ENCODE measurements around the gene MAN2B2.

MAN2B2 gene

DNA sequence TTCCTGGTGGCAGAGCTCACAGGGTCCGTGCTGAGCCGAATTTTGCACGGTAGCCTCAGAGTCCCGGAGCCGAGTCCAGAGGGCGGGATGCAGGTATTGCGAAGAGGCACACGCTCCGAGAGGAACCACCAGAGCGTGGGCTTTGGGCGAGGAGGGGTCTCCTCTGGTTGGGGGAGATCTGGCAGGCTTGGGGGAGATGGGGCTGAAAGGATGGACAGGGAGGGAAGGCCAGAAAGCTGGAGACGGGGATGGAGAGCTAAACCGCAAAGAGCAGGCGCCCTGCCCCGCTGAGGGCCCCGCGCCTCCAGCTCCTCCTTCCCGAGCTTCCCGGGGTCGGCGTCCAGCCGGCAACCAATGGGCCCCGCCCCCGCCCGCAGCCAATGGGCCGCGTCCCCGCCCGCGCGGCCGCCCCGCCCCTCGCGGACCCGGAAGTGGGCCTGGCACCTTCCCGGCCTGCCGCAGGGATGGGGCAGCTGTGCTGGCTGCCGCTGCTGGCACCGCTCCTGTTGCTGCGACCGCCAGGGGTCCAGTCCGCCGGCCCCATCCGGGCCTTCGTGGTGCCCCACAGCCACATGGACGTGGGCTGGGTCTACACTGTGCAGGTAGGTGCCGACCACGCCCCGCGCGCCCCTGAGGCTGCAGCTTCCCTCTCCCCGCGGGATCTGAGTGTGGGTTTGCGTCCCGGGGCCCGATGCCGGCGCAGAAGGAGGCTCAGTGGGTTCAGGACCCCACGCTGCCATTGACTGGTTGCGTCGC is at the start of gene MAN2B2:
TSS of gene MAN2B2 (plus strand) at position 443 of the 756 bp plus-strand sequence. CDS start at position 465, 22 bp downstream.
- peak; percentile 76 to 85 for DNase-seq (ENCODE audit: low read depth in 2 of 2)

DNA sequence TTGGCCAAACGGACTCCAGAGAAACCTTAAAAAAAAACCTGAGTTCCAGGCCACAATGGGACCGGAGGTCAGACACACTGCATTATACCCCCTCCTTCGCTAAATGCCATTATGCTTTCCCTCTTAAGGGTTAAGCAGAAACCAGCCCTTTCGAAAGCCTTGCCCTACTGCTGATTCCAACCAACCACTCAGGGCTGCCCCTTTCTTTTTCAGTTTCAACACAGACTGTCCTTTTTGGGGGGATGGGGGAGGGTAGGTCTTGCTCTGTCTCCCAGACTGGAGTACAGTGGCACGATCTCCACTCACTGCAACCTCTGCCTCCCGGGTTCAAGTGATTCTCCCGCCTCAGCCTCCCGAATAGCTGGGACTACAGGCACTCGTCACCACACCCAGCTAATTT is 49.5 kb upstream of the MAN2B2 start:
- DNase-seq (ENCODE audit: low read depth in 2 of 2) = no peak

- DNase-seq (ENCODE audit: low read depth in 2 of 2) = no peak
These were observed 48.8 kb upstream of the MAN2B2 start for GRCh38 chr4:6526156-6526555.

- DNase-seq (ENCODE audit: low read depth in 2 of 2) = no peak
These were observed 48.3 kb upstream of the MAN2B2 start for GRCh38 chr4:6526671-6527091.

- no peak for DNase-seq (ENCODE audit: low read depth in 2 of 2)
These were observed 47.7 kb upstream of the MAN2B2 start for GRCh38 chr4:6527259-6527658.

- DNase-seq (ENCODE audit: low read depth in 2 of 2) = no peak
These were observed 47.0 kb upstream of the MAN2B2 start for GRCh38 chr4:6527683-6528595.

DNA sequence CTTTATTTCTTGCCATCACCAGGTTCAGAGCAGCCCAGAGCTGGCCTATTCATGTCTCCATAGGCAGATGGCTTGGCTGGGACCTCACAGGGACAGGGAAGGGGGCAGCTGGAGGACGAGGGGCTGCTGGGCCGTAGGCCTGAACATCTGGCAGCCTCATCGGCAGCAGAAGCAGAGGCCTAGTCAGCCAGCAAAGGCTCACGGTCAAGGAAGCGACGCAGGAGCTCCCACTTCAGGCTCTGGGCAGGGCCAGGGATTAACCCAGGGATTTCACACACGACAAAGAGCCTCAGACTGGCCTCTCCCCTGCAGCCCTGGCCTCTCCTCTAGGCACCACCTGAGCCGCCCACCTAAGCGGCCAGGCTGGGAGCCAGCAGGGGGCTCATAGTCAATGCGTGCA is 46.0 kb upstream of the MAN2B2 start:
- DNase-seq (ENCODE audit: low read depth in 2 of 2) = no peak

GRCh38 chr4:6530301-6530700 is 44.7 kb upstream of the MAN2B2 start:
- no peak for DNase-seq (ENCODE audit: low read depth in 2 of 2)

GRCh38 chr4:6530964-6531363 is 44.0 kb upstream of the MAN2B2 start:
- no peak for DNase-seq (ENCODE audit: low read depth in 2 of 2)

GRCh38 chr4:6532102-6532501 is 42.9 kb upstream of the MAN2B2 start:
- DNase-seq (ENCODE audit: low read depth in 2 of 2) = no peak

DNA sequence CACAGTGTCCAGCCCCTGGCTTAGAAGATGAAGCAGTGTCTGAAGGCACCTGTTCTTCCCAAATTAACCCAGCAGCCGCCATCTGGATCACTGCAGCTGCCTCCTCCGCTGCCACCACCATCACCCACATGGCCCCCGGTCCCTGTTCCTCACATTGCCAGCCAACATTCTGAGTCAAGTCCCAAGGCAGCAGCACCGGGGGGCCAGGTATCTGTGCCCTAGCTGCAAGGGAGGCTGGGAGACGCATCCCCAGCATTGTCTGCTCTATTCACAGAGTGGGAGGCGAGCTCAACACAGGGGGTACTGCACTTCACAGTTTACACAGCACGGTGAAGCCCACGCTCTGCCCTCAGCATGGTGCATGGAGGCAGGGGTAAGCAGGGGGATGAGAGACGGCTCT is 42.3 kb upstream of the MAN2B2 start:
- no peak for DNase-seq (ENCODE audit: low read depth in 2 of 2)

GRCh38 chr4:6534050-6534449 is 40.9 kb upstream of the MAN2B2 start:
- no peak for DNase-seq (ENCODE audit: low read depth in 2 of 2)

- no peak for DNase-seq (ENCODE audit: low read depth in 2 of 2)
These were observed 40.2 kb upstream of the MAN2B2 start for GRCh38 chr4:6534618-6535328.

GRCh38 chr4:6535329-6535692 is 39.7 kb upstream of the MAN2B2 start:
- no peak for DNase-seq (ENCODE audit: low read depth in 2 of 2)

DNA sequence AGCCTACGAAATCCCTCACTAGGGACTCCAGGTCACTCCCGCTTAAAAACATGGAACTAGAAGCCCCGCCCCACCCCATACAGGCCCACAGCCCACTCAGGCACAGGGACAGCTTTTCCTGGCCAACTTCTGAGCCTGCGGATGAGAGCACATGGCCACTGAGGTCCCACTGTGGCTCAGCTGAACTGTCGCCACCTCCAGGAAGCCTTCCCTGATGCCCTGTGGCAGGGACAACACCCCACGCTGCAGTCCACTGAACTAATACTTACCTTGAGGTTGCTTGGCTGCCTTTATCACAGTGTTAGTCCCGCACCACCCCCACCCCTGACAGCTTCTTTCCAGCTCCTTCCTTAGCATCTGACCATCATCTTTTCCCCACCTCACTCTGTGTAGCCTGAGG is 39.3 kb upstream of the MAN2B2 start:
- DNase-seq (ENCODE audit: low read depth in 2 of 2) = no peak

DNA sequence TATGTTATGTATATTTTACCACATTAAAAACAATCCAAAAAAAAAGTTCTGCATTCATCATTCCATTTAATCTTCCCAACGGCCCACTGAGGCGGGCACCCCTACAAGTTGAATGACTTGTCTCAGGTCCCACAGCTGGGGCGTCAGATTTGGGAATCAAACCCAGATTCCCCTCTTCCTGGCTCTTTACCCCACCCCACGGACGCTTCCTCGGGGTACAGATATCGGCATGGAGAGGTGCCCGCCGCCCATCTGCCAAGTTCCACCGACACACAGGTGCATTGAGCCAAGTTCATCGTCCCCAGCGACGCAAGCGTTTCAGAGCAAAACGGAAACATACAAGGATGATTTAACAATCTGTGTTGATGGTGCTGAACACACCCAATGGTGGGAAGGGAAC is 36.9 kb upstream of the MAN2B2 start:
- DNase-seq (ENCODE audit: low read depth in 2 of 2) = no peak

- DNase-seq (ENCODE audit: low read depth in 2 of 2) = no peak
These were observed 36.4 kb upstream of the MAN2B2 start for GRCh38 chr4:6538575-6538974.

DNA sequence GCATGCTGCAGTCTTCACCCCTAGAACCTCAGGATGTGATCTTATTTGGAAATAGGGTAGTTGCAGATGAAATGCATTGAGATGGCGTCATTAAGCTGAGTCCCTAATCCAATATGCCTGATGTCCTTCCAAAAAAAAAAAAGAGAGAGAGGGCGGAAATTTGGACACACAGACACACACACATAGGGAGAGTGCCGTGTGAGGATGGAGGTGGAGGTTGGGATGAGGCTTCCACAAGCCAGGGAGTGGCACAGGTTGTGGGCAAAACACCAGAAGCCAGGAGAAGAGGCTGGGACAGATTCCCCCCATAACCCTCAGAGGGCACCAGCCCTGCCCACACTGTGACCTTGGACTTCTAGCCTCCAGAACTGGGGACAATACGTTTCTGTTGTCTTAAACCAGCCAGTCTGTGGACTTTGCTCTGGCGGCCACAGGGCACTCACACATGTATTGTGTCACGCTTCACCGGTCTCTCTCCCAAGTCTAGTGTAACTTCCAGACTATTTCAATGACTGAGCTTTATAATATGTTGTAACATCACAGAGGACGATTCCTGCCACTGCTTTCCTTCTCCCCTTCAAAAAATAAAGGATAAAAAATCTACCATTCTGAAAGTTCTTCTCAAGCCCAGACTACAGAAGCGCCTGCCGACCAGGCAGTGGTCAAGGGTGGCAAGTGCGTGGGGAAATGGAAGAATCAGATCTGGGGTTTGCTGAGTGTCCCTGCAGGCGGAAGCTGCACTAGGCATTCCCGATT is 35.8 kb upstream of the MAN2B2 start:
- DNase-seq (ENCODE audit: low read depth in 2 of 2) = no peak

- no peak for DNase-seq (ENCODE audit: low read depth in 2 of 2)
These were observed 34.1 kb upstream of the MAN2B2 start for GRCh38 chr4:6540879-6541278.

GRCh38 chr4:6541789-6542188 is 33.2 kb upstream of the MAN2B2 start:
- DNase-seq (ENCODE audit: low read depth in 2 of 2) = no peak

- no peak for DNase-seq (ENCODE audit: low read depth in 2 of 2)
These were observed 32.0 kb upstream of the MAN2B2 start for GRCh38 chr4:6542951-6543350.

- no peak for DNase-seq (ENCODE audit: low read depth in 2 of 2)
These were observed 28.9 kb upstream of the MAN2B2 start for GRCh38 chr4:6546091-6546490.

Measured in stimulated activated CD4-positive, alpha-beta T cell treated with anti-CD3 and anti-CD28 coated beads, Interleukin-4, amount 100 ng/mL, for 48 hours (primary cell).